K562 (cell line): ENCODE data around the gene TMEM203. TPM values are rescaled to one million over a fixed set of nuclear protein-coding genes. Genes with fewer than 3 reads are reported as not detected.

Source experiments
- CBX5 ChIP-seq: IDR thresholded peaks from 2 replicates; pipeline ENCODE4 v1.6.1; 2014; ENCODE audit warnings: low read depth, borderline replicate concordance
- ELF2 ChIP-seq: fragments of 250-450 bp; sonication (Bioruptor Pico); IDR thresholded peaks from 2 replicates; pipeline ENCODE4 v1.5.0; 2021; ENCODE audit warnings: mild to moderate bottlenecking
- FOXM1 ChIP-seq, 2 experiments: fragments of 450-650 bp in 1 of 2; sonication (generic) in 1 of 2; formaldehyde crosslinking in 1 of 2; IDR thresholded peaks; 2 replicates each; pipeline versions ENCODE4 v1.6.1 to v1.9.0; 2017 to 2022; ENCODE audit warnings: low read depth in 2 of 2, mild to moderate bottlenecking in 2 of 2, missing genetic modification reagents in 1 of 2, moderate library complexity in 1 of 2
- FOXP1 ChIP-seq: sonication (generic); formaldehyde crosslinking; IDR thresholded peaks from 2 replicates; pipeline ENCODE4 v1.8.0; 2022; ENCODE audit warnings: mild to moderate bottlenecking, missing genetic modification reagents
- HCFC1 ChIP-seq: IDR thresholded peaks from 2 replicates; pipeline ENCODE4 v1.6.1; 2012; ENCODE audit warnings: low read depth, low read length, improper control_type of control experiment
- ID3 ChIP-seq, 2 experiments: fragments of 250-450 bp in 1 of 2; fragments of 450-650 bp in 1 of 2; sonication (Bioruptor Pico) in 1 of 2; IDR thresholded peaks; 2 replicates each; pipeline versions ENCODE4 v1.6.1 to v1.8.0; 2016 to 2021; ENCODE audit warnings: mild to moderate bottlenecking in 2 of 2, moderate library complexity in 2 of 2, missing compliant biosample characterization in 1 of 2, missing genetic modification characterization in 1 of 2
- NFIC ChIP-seq: fragments of 450-650 bp; IDR thresholded peaks from 2 replicates; pipeline ENCODE4 v1.6.1; 2017; ENCODE audit warnings: mild to moderate bottlenecking, inconsistent platforms
- NRF1 ChIP-seq, 2 experiments: fragments of 450-650 bp; IDR thresholded peaks in 1 of 2; conservative IDR thresholded peaks in 1 of 2; 2 replicates each; pipeline ENCODE4 v1.6.1; 2014; ENCODE audit warnings: mild to moderate bottlenecking in 2 of 2
- RBFOX2 ChIP-seq: fragments of 200-400 bp; formaldehyde crosslinking; IDR thresholded peaks from 2 replicates; pipeline ENCODE4 v1.6.1; 2017; ENCODE audit warnings: low read depth, mild to moderate bottlenecking, low read length, moderate library complexity
- SOX6 ChIP-seq: fragments of 450-650 bp; IDR thresholded peaks from 2 replicates; pipeline ENCODE4 v1.6.1; 2014; ENCODE audit warnings: mild to moderate bottlenecking
- TAF1 ChIP-seq: IDR thresholded peaks from 2 replicates; pipeline ENCODE4 v1.6.1; 2011; ENCODE audit warnings: mild to moderate bottlenecking, low read length, moderate library complexity; ENCODE audit not compliant: insufficient read depth, control insufficient read depth, severe bottlenecking; ENCODE audit errors: extremely low read depth
- TOE1 ChIP-seq, 2 experiments: fragments of 450-650 bp in 1 of 2; sonication (generic) in 1 of 2; formaldehyde crosslinking in 1 of 2; IDR thresholded peaks; 2 replicates each; pipeline versions ENCODE4 v1.7.1 to v1.8.0; 2016 to 2022; ENCODE audit warnings: borderline replicate concordance in 2 of 2, mild to moderate bottlenecking in 2 of 2, antibody characterized with exemption in 1 of 2, inconsistent platforms in 1 of 2, low read depth in 1 of 2, missing genetic modification reagents in 1 of 2, moderate library complexity in 1 of 2
- TRIM24 ChIP-seq, 2 experiments: fragments of 450-650 bp; IDR thresholded peaks; 2 replicates each; pipeline ENCODE4 v1.6.1; 2016
- TRIM28 ChIP-seq: fragments of 450-650 bp; IDR thresholded peaks from 2 replicates; pipeline ENCODE4 v1.6.1; 2017
- USF1 ChIP-seq: sonication (generic); formaldehyde crosslinking; IDR thresholded peaks from 2 replicates; pipeline ENCODE4 v1.9.0; 2022; ENCODE audit warnings: mild to moderate bottlenecking, missing genetic modification reagents
- XRCC5 ChIP-seq: fragments of 200-400 bp; formaldehyde crosslinking; IDR thresholded peaks from 2 replicates; pipeline ENCODE4 v1.6.1; 2017; ENCODE audit warnings: low read depth, mild to moderate bottlenecking, low read length
- ZNF395 ChIP-seq: fragments of 200-800 bp; sonication (Bioruptor generic); IDR thresholded peaks from 2 replicates; pipeline ENCODE4 v1.6.1; 2017; ENCODE audit warnings: missing genetic modification characterization, missing compliant biosample characterization
- polyA plus RNA-seq, 8 experiments: library from polyadenylated mRNA; depleted of rRNA in 4 of 8; stranded (reverse) in 5 of 8; unstranded in 3 of 8; fragments of >200 nt; fragmentation: Nextera tagmentation in 2 of 8; fragmentation: Illumina TruSeq in 1 of 8; extraction: Ambion mirVana in 2 of 8; extraction: Trizol in 1 of 8; gene quantifications; 2 replicates each; pipeline versions ENCODE4 v1.2.1 to v1.2.3, GENCODE V29; 2011 to 2014; ENCODE audit warnings: inconsistent platforms in 1 of 8, missing spikeins in 1 of 8
- total RNA-seq, 7 experiments: library from RNA; depleted of rRNA in 6 of 7; stranded (reverse); fragments of >200 nt in 6 of 7; fragmentation: Illumina TruSeq in 2 of 7; extraction: Trizol in 2 of 7; gene quantifications; 2 replicates each; pipeline versions ENCODE4 v1.2.1 to v1.2.3, GENCODE V29; 2011 to 2021; ENCODE audit warnings: low replicate concordance in 1 of 7
- TF ChIP-seq, protein P1 (sequence below): sonication (generic); formaldehyde crosslinking; IDR thresholded peaks from 2 replicates; pipeline ENCODE4 v1.8.0; 2022; ENCODE audit warnings: mild to moderate bottlenecking, missing genetic modification reagents

TMEM203 gene
- total and polyA plus RNA-seq, 9 of the 15 experiments (the other 6 are each of a cell fraction or from before 2014, with no cell fraction given) = 8.8 to 59.5 (median 37.6) TPM

- peak; percentile 85 for TF ChIP-seq TAF1
- peak; percentile 61 for TF ChIP-seq NFIC
- TF ChIP-seq, protein P1, sequence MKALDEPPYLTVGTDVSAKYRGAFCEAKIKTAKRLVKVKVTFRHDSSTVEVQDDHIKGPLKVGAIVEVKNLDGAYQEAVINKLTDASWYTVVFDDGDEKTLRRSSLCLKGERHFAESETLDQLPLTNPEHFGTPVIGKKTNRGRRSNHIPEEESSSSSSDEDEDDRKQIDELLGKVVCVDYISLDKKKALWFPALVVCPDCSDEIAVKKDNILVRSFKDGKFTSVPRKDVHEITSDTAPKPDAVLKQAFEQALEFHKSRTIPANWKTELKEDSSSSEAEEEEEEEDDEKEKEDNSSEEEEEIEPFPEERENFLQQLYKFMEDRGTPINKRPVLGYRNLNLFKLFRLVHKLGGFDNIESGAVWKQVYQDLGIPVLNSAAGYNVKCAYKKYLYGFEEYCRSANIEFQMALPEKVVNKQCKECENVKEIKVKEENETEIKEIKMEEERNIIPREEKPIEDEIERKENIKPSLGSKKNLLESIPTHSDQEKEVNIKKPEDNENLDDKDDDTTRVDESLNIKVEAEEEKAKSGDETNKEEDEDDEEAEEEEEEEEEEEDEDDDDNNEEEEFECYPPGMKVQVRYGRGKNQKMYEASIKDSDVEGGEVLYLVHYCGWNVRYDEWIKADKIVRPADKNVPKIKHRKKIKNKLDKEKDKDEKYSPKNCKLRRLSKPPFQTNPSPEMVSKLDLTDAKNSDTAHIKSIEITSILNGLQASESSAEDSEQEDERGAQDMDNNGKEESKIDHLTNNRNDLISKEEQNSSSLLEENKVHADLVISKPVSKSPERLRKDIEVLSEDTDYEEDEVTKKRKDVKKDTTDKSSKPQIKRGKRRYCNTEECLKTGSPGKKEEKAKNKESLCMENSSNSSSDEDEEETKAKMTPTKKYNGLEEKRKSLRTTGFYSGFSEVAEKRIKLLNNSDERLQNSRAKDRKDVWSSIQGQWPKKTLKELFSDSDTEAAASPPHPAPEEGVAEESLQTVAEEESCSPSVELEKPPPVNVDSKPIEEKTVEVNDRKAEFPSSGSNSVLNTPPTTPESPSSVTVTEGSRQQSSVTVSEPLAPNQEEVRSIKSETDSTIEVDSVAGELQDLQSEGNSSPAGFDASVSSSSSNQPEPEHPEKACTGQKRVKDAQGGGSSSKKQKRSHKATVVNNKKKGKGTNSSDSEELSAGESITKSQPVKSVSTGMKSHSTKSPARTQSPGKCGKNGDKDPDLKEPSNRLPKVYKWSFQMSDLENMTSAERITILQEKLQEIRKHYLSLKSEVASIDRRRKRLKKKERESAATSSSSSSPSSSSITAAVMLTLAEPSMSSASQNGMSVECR (CRISPR knock-in tag) = peak; percentile 97
- TF ChIP-seq TRIM28 = no peak; the same call in 1 of the 2 replicates
- TF ChIP-seq TOE1 (IDR thresholded peaks at IDR 0.05; ENCODE audit: borderline replicate concordance) = 0 out of 2 replicates have a peak, but pooled peaks have one; percentile 19
- TF ChIP-seq TOE1 (CRISPR knock-in tag; IDR thresholded peaks at IDR 0.05; ENCODE audit: borderline replicate concordance, low read depth) = no peak; the same call in none of the 2 replicates
- TF ChIP-seq NRF1 (conservative IDR thresholded peaks at IDR 0.05 in 1 of 2, IDR thresholded peaks at IDR 0.05 in 1 of 2) = peak; percentile 95 to 97
- TF ChIP-seq FOXP1 (CRISPR knock-in tag) = peak; percentile 77; the same call in 1 of the 2 replicates
- peak; percentile 55; the same call in 1 of the 2 replicates for TF ChIP-seq XRCC5
- TF ChIP-seq SOX6 = peak; percentile 59; the same call in 1 of the 2 replicates
- no peak for TF ChIP-seq ID3 (CRISPR knock-in tag; IDR thresholded peaks at IDR 0.05)
- 0 out of 2 replicates have a peak, but pooled peaks have one; percentile 64 for TF ChIP-seq ID3 (tag; IDR thresholded peaks at IDR 0.05)
- no peak for TF ChIP-seq FOXM1 (IDR thresholded peaks at IDR 0.05; ENCODE audit: low read depth)
- no peak; the same call in 1 of the 2 replicates for TF ChIP-seq FOXM1 (CRISPR knock-in tag; IDR thresholded peaks at IDR 0.05; ENCODE audit: low read depth)
- TF ChIP-seq ELF2 (CRISPR knock-in tag) = peak; percentile 88
- 0 out of 2 replicates have a peak, but pooled peaks have one; percentile 51 for TF ChIP-seq ZNF395
- TF ChIP-seq USF1 (CRISPR knock-in tag) = peak; percentile 64
- peak; percentile 97 for TF ChIP-seq HCFC1
- 0 out of 2 replicates have a peak, but pooled peaks have one; percentile 59 for TF ChIP-seq CBX5
- peak; percentile 96 for TF ChIP-seq RBFOX2
- 0 out of 4 replicates have a peak, but pooled peaks of 1 of the 2 experiments have one; percentile 16 for TF ChIP-seq TRIM24 (IDR thresholded peaks at IDR 0.05)
Observed at GRCh38 chr9:137188490-137189296, 16.8 kb downstream of the TMEM203 start, which contains the start of the genes ANAPC2 and SSNA1 (continued).
